GM18517 (cell line): Measurements from ENCODE around the gene ZFAND6.
A peak's percentile ranks its signal among the peaks of the same experiment; 100 is the strongest.
"Not testable (repeated sequence)": the region's sequence is repeated elsewhere in the genome, so short reads cannot be mapped to it uniquely, and the experiment has no call there.

Experiments used
- ATAC-seq: cut with Tn5 transposase; IDR thresholded peaks from one replicate; pipeline ENCODE4 v1.9.1; 2021; ENCODE audit warnings: mild to moderate bottlenecking, moderate library complexity; ENCODE audit not compliant: unreplicated experiment

ZFAND6 gene

GRCh38 chr15:80058851-80059785, at the start of gene ZFAND6:
Gene ZFAND6, plus strand, starts transcription at chr15:80059676. Its CDS starts 60,669 bp downstream, at chr15:80120345.
- ATAC-seq = peak; percentile 68

- ATAC-seq = peak; percentile 19
These were observed 49.3 kb upstream of the ZFAND6 start for GRCh38 chr15:80010131-80010673.

GRCh38 chr15:80011041-80011523, 48.4 kb upstream of the ZFAND6 start:
- peak; percentile 56 for ATAC-seq

- ATAC-seq = no peak
These were observed 47.9 kb upstream of the ZFAND6 start for GRCh38 chr15:80011596-80011995.

GRCh38 chr15:80012060-80012726, 47.3 kb upstream of the ZFAND6 start:
- no peak for ATAC-seq

GRCh38 chr15:80014186-80014585, 45.3 kb upstream of the ZFAND6 start:
- ATAC-seq = not testable (repeated sequence)

GRCh38 chr15:80015156-80015555, 44.3 kb upstream of the ZFAND6 start:
- no peak for ATAC-seq

GRCh38 chr15:80016506-80016905, 43.0 kb upstream of the ZFAND6 start:
- not testable (repeated sequence) for ATAC-seq

- ATAC-seq = not testable (repeated sequence)
These were observed 42.3 kb upstream of the ZFAND6 start for GRCh38 chr15:80017139-80017538.

GRCh38 chr15:80019168-80019745, 40.2 kb upstream of the ZFAND6 start:
- no peak for ATAC-seq

- not testable (repeated sequence) for ATAC-seq
These were observed 39.3 kb upstream of the ZFAND6 start for GRCh38 chr15:80020149-80020548.

- ATAC-seq = no peak
These were observed 38.7 kb upstream of the ZFAND6 start for GRCh38 chr15:80020731-80021130.

GRCh38 chr15:80026310-80026709, 33.2 kb upstream of the ZFAND6 start:
- ATAC-seq = no peak

GRCh38 chr15:80026754-80027153, 32.7 kb upstream of the ZFAND6 start:
- ATAC-seq = no peak

- no peak for ATAC-seq
These were observed 30.5 kb upstream of the ZFAND6 start for GRCh38 chr15:80028937-80029336.

GRCh38 chr15:80031841-80032240, 27.6 kb upstream of the ZFAND6 start:
- no peak for ATAC-seq

GRCh38 chr15:80034629-80035028, 24.8 kb upstream of the ZFAND6 start:
- no peak for ATAC-seq

- no peak for ATAC-seq
These were observed 23.4 kb upstream of the ZFAND6 start for GRCh38 chr15:80036071-80036470.

- ATAC-seq = no peak
These were observed 17.8 kb upstream of the ZFAND6 start for GRCh38 chr15:80041494-80042253.

- no peak for ATAC-seq
These were observed 16.9 kb upstream of the ZFAND6 start for GRCh38 chr15:80042568-80042967.
